PC-9 (cell line): ENCODE measurements around the gene OSBPL3.

Experiments
- EZH2 ChIP-seq: fragments of 200-600 bp; sonication (generic); IDR thresholded peaks from 2 replicates; pipeline ENCODE4 v1.8.0; 2017; ENCODE audit warnings: antibody characterized with exemption, low read depth
- TF ChIP-seq, protein P1 (sequence below): fragments of 200-600 bp; sonication (generic); conservative IDR thresholded peaks from 2 replicates; pipeline ENCODE4 v1.6.1; 2017; ENCODE audit warnings: mixed run types, antibody characterized with exemption, mild to moderate bottlenecking, moderate library complexity

DNA sequence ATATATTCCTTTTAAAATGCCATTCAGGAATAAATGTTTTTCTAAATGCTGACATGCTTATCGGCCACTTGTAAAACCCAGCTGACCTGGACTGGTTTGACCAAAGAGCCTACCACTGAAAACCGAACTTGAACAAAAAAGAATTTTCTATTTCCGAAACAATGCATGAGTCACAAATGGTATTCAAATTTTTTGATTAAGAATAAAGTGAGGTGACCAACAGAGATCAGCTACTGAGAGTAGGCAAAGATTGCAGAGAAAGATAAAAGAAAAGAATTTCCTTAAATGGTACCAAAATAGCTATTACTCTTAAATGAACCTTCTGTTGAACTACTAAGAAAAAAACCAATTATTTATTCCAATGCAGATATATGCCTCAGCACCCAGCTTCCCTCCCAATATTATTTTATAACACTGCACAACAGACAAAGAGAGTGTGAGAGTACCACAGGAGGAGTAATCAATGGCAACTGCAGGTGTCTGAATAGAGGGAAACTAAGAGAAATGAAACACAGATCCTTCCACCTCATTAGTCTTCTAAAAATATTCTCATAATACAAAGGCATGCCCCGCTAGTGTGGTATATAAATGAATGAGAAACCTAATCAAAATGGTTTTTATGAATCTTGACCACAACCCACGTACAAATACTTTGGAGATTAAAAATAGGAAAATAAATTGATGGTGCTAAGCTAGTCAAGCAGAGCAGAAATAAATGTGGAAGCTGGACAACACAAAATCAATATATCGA is 20.1 kb downstream of the OSBPL3 start:
- TF ChIP-seq, protein P1, sequence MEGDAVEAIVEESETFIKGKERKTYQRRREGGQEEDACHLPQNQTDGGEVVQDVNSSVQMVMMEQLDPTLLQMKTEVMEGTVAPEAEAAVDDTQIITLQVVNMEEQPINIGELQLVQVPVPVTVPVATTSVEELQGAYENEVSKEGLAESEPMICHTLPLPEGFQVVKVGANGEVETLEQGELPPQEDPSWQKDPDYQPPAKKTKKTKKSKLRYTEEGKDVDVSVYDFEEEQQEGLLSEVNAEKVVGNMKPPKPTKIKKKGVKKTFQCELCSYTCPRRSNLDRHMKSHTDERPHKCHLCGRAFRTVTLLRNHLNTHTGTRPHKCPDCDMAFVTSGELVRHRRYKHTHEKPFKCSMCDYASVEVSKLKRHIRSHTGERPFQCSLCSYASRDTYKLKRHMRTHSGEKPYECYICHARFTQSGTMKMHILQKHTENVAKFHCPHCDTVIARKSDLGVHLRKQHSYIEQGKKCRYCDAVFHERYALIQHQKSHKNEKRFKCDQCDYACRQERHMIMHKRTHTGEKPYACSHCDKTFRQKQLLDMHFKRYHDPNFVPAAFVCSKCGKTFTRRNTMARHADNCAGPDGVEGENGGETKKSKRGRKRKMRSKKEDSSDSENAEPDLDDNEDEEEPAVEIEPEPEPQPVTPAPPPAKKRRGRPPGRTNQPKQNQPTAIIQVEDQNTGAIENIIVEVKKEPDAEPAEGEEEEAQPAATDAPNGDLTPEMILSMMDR, result no peak
- no peak for TF ChIP-seq EZH2
